IMR-90 (cell line): ENCODE data around the gene LRRC61.

Experiments
- BHLHE40 ChIP-seq: fragments of 150-350 bp; IDR thresholded peaks from 2 replicates; pipeline ENCODE4 v1.6.1; 2016; ENCODE audit warnings: mild to moderate bottlenecking, low read depth, low read length
- CEBPB ChIP-seq: IDR thresholded peaks from 2 replicates; pipeline ENCODE4 v1.6.1; 2012; ENCODE audit warnings: low read depth, low read length, improper control_type of control experiment
- CTCF ChIP-seq: conservative IDR thresholded peaks from 2 replicates; pipeline ENCODE4 v1.5.1; 2012; ENCODE audit warnings: mild to moderate bottlenecking, low read depth, low read length, improper control_type of control experiment
- FOS ChIP-seq: fragments of 150-350 bp; IDR thresholded peaks from 2 replicates; pipeline ENCODE4 v1.6.1; 2016; ENCODE audit warnings: low read depth, low read length
- MAZ ChIP-seq: IDR thresholded peaks from 2 replicates; pipeline ENCODE4 v1.6.1; 2012; ENCODE audit warnings: low read depth, mild to moderate bottlenecking, low read length, improper control_type of control experiment, moderate library complexity, borderline replicate concordance
- NFE2L2 ChIP-seq: fragments of 150-350 bp; IDR thresholded peaks from 2 replicates; pipeline ENCODE4 v1.6.1; 2016; ENCODE audit warnings: low read depth, mild to moderate bottlenecking, low read length
- POLR2A ChIP-seq: IDR thresholded peaks from 2 replicates; pipeline ENCODE4 v1.6.1; 2012; ENCODE audit warnings: mild to moderate bottlenecking, low read depth, low read length
- RAD21 ChIP-seq: IDR thresholded peaks from 2 replicates; pipeline ENCODE4 v1.6.1; 2012; ENCODE audit warnings: low read length, improper control_type of control experiment
- RCOR1 ChIP-seq: IDR thresholded peaks from 2 replicates; pipeline ENCODE4 v1.6.1; 2012; ENCODE audit warnings: mild to moderate bottlenecking, low read length, improper control_type of control experiment; ENCODE audit not compliant: insufficient replicate concordance
- RFX5 ChIP-seq: IDR thresholded peaks from 2 replicates; pipeline ENCODE4 v1.8.0; 2012; ENCODE audit warnings: low read depth, mild to moderate bottlenecking, low read length, moderate library complexity
- SMC3 ChIP-seq: fragments of 150-350 bp; IDR thresholded peaks from 2 replicates; pipeline ENCODE4 v1.6.1; 2016; ENCODE audit warnings: low read depth, mild to moderate bottlenecking, antibody characterized with exemption, low read length, moderate library complexity
- USF2 ChIP-seq: fragments of 150-350 bp; IDR thresholded peaks from 2 replicates; pipeline ENCODE4 v1.6.1; 2017; ENCODE audit warnings: mild to moderate bottlenecking, antibody characterized with exemption, low read length, low read depth

DNA sequence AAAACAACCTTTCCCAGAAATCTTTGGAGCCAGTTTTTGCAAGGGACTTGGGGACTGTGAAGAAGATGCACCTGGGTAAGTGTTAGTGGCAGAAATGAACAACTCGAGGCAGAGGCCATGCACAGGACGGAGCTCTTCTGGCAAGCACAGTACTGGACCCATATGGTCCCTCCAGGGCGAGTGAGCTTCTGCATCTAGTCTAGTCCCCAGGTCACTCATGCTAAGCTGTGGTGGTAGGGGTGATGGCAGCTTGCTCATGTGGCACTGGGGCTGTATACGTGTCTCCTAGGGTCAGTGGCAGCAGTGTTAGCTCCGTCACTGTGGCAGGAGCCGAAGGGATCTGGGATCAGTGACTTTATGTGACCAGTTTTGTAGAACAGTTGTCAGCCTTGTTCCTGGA, 9.3 kb upstream of the LRRC61 start:
- TF ChIP-seq RFX5 (no peak), POLR2A (no peak), CTCF (no peak), MAZ (no peak), BHLHE40 (no peak), RAD21 (no peak), USF2 (no peak), NFE2L2 (no peak), SMC3 (no peak), RCOR1 (no peak), CEBPB (no peak), FOS (no peak)
